Endometrium (tissue), 2 donors: ENCODE results near the gene DGCR2.
"Not testable (repeated sequence)": the region's sequence is repeated elsewhere in the genome, so short reads cannot be mapped to it uniquely, and the experiment has no call there.

Experiments used
- FAIRE-seq: peaks from 2 replicates; lab custom pipeline; 2012; peaks lifted over from hg19 to GRCh38; lab: Jason Lieb, UNC
- donor health status: control.
- donor health status: control.

Gene DGCR2

DNA sequence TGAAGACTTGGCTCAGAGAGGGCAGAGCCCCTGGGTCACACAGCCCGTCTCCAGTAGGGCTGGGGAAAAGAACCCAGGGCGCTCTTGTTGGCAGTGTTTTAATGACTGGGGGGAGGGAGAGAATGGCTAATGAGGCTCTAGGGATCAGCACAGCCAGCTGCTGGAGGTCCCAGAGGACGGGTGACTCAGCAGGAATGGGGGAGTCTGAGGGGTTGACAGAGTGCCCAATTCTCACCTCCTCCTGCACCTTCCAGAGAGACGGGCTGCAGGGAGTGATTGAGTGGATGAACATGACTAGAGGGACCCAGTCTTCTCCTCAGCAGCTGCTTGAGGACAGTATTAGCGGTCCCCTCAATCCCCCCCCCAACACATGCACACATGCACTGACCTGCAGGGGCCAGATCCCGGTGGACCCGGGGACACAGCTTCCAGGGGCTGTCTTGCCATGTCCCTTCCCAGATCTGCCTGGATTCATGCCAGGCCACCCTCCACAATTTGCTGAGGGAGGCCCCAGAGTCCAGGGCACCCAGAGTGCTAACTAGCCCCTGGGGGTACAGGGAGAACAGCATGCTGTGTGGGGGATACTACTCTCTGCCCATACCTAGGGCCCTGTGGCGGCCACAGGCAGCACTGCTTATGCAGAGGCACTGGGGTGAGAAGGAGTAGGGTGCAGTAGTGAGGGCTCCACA is 94.7 kb downstream of the DGCR2 start:
- FAIRE-seq: not testable (repeated sequence)

DNA sequence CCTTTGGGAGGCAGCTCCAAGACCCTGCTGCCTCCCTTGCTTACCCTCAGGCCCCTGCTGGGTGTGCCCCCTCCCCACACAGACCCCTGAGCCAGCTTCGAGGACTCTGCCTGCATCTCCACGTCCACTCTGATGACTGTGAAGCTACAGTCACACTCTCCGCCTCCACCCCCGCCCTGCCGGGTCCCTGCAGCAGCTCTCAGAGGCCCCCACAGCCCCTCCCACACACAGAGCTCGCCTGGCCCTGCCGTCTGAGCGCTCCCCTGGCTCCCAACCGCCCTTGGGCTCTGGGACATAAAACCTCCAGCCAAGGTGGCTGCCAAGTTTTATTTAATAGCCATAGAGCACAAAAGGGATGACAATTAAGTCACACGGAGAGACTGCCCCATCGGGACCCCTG is 96.1 kb downstream of the DGCR2 start:
- not testable (repeated sequence) for FAIRE-seq

DNA sequence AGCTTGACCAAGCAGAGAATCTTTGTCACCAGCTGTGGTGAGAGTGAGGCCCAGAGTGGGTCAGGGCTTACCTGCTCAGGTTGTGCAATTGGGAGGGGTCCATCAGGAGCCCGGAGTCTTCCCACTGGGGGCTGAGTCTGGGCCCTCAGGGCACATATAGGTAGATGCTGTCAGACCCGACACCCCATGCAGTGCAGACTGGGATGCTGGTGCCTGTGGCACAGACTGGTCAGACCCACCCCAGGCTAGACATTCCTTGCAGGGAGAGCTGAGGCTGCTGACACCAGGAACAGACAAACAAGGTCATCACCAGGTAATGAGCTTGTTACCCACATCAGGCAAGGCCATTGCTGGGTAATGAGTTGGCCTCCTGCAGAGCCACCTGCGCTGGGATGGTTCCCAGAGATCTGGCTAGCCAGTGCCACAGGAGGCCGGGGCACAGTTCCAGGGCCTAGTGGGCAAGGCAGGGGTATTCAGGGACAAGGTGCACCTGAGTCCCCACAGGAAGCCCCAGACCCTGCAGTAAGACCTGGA is 97.2 kb downstream of the DGCR2 start:
- not testable (repeated sequence) for FAIRE-seq

DNA sequence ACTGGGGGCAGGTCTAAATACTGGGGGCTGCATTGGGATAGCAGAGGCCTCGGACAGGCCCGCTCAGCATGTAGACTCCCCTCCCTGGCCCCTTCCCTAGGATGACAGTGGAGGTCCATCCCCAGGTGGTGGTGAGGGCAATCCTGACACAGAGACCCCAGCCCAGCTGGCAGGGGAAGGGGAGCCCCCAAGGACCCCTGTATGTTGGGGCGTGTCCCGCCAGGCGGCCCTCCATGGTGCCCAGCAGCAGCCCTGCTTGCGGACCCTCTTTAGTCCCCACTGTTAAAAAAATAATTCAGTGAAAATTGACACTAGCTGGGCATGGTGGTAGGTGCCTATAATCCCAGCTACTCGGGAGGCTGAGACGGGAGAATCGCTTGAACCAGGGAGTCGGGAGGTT is 98.3 kb downstream of the DGCR2 start:
- FAIRE-seq: not testable (repeated sequence)

DNA sequence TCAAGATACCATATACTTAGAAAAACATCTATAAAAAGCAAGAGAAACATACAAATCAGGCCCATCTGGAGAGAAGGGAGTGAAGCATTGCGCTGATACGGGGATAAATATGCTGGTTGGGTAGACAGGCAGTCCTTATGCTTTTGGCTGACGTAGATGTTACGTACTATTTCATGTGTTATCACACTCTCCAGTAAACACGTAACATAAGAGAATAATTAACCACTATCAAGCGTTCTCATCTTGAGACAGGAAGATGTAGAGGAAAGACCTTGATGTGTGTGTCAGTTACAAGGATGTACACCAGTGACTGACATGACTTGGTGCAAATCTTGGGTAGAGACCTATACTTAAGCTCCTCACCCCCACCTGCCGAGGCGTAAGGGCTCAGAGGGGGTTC is 99.5 kb downstream of the DGCR2 start:
- FAIRE-seq: no peak

DNA sequence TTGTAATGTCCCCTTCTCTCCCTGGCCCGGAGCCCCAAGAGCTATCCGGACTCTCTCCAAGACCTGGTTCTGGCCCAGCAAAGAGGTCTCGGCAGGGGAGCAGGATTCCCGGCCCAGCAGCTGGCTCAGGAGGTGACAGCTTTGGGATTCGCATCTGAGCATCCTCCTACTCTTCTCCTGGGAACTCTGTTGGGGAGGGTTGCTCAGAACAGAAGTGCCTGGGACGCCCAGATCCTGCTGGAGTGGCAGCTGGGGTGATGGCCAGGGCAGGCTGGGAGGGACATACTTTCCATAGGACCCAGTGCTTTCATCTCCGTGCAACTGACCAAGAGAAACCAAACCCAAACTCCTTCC is 102.6 kb downstream of the DGCR2 start:
- FAIRE-seq: no peak

DNA sequence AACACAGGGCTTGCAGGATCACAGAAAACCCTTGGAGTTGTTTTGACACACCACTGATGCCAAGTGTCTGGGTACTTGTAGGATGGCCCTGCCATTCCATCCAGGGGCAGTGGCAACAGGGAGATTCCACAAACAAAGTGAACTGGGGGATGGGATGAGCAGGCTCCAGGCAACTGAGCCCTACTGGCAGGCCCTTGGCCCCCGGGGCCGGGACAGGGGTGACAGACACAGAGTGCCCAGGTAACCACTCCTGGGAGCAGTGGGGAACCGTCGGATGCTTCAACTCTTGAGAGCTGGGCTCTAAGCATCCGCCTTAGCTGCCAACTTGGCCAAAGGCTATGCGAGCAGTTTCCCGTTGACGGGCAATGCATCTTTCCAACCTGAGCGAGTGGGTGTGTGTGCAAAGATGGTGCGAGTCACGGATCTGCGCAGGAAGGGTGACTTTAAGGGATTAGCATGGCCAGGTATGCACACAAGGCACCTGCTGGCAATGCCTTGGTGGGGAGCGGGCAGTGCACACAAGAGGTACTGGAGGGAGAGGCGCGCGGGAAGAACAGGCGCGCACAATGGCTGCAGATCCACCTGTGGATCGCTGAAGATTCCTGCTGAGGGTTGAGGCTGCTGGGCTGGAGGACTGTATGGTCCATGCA is 103.1 kb downstream of the DGCR2 start:
- no peak for FAIRE-seq

DNA sequence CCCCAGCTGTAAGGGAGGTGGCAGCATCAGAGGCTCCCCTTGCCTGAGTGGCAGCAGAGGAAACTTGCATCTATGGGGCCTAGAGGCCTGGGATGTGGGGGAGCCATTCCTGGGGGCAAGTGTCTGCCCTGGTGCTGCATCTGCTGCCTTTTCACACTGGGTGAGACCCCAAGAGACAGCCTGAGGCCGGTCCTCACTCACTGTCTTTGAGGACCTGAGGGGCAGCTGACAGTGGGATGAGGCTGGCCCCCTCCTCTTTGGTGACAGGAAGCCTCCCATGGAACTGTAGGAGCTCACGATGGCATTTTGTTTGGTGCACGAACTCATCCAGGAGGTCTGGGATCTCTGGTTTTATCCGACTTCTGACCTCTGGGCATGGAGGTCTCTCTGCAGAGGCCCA is 104.0 kb downstream of the DGCR2 start:
- FAIRE-seq: no peak

DNA sequence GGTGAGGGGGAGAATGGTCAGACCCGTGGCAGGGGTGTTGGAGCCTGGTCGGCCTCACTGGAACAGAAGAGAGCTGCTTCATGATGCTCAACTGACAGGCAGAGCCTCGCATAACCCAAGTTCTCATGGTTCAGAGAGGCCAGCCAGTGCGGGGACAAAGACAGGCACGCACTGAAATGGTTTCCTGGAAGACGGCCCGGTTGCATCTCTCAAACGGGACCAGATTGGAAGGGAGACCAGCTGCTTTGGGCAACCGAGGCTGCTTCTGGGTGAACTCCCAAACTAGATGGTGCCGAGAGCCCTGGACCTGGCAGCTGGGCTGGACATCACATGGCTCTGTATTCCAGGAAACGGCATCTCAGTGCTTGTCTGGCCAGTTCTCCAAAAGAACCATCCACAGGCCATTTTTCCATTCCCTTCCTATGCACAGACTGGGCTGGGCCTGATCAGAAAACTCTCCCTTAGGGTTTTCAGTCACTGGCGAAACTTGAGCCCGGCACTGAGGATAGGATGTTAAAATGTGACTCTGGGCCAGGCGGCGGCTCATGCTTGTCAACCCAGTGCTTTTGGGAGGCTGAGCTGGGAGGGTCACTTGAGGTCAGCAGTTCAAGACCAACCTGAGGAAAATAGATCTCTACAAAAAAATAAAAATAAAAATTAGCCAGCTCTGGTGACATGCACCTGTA is 106.0 kb downstream of the DGCR2 start:
- no peak for FAIRE-seq

DNA sequence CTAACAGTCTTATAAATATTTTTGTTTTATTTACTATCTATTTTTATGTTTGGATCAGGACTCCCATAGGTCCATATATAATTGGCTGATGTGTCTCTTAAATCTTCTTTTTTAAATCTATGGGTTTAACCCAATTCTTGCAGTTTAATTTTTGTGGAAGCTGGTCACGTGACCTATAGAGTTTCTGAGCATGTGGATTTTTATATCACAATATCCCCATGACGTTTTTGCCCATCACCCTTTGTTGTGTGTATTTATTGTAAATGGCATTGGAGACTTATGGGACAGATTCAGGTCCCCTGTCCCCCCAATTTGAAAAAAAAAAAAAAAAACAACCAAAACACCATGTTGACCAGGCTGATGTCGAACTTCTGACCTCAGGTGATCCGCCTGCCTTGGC is 107.3 kb downstream of the DGCR2 start:
- no peak for FAIRE-seq

DNA sequence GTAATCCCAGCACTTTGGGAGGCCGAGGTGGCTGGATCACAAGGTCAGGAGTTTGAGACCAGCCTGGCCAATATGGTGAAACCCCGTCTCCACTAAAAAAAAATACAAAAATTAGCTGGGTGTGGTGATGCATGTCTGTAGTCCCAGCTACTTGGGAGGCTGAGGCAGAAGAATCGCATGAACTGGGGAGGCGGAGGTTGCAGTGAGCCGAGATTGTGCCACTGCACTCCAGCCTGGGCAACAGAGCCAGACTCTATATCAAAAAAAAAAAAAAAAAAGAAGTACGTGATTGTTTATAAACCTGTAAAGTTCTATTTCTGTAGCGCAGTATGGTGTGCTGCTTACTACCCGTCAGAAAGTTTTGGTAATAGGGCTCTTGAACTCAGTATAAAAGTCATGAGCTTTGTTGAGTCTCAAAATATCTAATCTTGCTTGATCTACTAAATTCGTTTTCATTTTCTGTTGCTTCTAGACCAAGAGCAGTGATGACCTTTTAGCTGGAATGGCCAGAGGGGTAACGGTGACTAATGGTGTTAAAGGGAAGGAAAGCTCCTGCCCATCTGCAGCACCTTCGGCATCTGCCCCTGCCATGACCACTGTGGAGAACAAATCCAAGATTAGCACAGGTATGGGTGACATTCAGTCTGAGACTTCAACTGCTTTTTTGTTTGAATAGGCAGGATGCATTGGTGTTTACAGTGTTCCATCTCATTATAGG is 108.2 kb downstream of the DGCR2 start:
- not testable (repeated sequence) for FAIRE-seq

DNA sequence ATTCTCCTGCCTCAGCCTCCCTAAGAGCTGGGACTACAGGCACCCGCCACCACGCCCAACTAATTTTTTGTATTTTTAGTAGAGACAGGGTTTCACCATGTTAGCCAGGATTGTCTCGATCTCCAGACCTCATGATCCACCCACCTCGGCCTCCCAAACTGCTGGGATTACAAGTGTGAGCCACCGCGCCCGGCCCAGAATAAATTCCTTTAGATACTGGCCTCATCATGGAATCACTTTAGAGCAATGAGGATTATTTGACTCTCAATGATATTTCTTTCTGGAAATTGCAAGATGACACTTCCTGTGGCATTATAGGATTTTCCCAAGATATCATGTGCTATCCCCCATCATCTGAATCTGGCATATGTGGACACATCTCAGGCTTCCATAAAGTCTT is 108.8 kb downstream of the DGCR2 start:
- not testable (repeated sequence) for FAIRE-seq

DNA sequence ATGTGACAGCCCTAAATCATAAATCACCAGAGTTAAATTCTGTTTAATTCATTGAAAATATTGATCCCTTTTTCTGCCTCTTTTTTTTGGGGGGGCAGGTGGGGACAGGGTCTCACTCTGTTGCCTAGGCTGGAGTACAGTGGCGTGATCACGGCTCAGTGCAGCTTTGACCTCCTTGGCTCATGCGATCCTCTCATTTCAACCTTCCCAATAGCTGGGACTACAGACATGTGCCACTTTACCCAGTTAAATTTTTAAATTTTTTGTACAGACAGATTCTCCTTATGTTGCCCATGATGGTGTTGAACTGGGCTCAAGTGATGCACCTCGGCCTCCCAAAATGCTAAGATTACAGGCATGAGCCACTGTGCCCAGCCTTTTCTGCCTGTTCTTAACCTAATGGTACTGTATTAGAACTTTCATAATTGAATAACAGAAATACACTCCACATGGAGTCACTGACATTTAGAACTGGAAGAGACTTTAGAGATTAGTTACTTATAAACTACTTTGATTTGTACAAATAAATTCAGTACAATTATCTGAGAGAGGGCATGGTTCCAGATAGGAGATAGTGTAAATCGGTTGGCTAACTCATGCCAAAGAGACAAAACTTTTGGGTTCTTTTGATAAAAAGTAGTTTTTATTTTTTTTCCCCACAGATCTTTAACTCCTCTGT is 109.8 kb downstream of the DGCR2 start:
- FAIRE-seq: no peak

DNA sequence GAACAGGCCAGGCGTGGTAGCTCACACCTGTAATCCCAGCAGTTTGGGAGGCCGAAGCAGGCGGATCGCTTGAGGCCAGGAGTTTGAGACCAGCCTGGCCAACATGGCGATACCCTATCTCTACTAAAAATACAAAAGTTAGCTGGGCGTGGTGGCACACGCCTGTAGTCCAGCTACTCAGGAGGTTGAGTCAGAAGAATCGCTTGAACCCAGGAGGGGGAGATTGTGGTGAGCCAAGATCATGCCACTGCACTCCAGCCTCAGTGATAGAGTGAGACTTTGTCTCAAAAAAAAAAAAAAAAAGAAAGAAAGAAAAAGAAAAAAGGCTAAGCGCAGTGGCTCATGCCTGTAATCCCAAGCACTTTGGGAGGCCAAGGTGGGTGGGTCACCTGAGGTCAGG is 110.6 kb downstream of the DGCR2 start:
- FAIRE-seq: not testable (repeated sequence)

DNA sequence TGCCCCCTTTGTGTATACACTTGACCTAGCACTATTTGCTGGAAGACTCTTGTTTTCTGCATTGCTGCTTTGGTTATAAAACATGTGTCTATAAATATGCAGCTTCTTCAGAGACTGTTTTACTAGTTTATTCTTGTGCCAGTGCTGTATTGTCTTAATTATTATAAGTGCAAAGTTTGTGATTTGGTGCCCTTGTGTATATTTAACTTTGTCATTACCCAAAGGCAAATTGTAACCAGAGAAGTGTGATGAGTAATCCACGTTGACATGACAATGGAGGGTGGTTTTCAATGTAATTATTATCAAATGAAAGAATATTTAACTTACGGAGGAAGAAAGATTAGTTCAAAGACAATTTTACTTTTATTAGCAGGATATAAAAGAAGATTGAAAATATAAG is 111.1 kb downstream of the DGCR2 start:
- no peak for FAIRE-seq

DNA sequence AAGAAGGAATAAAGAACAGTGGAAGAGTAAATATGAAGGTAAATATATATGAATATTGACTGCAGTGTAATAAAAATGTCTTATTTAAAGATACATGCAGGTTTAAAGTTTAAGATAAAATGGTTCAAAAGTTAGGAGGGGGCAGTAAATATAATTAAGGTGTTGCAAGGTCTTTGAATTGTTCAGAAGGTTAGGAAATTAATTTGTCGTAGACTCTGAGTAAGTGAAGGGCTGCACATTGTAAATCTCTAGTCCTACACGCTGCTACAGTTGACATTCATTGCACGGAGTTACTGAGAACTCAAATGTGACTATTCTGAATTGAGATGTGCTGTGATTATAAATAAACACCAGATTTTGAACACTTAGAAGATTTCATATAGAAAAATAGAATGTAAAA is 116.3 kb downstream of the DGCR2 start:
- no peak for FAIRE-seq

DNA sequence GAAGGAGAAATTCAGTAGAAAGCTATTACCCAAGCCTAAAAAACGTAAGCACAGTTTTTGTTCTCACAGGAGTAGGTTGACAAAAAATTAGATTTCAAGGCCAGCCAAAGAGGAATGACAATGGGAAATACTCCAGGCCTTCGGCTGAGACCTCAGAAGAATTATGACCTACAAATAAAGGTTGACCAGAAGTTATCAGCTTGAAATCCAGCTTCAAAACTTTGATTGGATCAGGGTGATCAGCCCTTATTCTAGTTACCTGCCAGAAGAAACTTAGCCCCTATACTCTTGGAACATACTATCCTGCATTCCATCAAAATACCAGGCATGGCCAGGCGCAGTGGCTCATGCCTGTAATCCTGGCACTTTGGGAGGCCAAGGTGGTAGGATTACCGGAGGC is 117.7 kb downstream of the DGCR2 start:
- no peak for FAIRE-seq

DNA sequence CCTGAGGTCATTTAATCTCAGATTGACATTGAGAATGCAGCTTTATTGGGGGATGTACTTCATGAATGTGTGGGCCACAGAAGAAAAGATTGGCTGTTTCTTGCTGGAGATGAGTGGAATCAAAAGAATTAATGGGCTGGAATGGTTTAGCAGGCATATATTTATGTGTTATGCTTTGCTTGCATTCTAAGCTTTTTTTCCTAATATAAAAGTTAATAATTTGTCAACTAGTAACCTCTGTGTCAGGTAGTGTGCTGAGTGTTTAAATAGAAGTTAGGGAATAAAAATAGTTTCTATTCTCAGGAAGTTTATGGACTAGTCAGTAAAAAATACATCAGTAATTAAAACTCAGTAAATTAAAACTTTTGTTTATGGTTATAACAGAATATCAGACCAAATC is 118.7 kb downstream of the DGCR2 start:
- no peak for FAIRE-seq

DNA sequence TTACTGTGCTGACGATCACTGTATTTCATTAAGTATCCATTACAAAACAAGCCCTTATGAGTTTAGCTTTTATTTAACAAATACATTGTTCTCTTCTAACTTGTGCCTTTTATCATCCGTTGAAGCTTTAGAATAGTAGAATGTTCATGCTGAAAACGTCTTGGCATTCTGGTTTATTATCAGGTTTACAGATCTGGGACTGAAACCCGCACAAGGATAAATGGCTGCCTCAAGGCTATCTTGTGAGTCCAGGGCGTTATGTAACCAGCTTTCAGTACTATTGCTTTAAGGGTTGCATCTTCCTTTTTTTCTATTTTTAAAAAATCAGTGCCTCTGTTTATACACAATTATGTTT is 119.6 kb downstream of the DGCR2 start:
- FAIRE-seq: no peak

DNA sequence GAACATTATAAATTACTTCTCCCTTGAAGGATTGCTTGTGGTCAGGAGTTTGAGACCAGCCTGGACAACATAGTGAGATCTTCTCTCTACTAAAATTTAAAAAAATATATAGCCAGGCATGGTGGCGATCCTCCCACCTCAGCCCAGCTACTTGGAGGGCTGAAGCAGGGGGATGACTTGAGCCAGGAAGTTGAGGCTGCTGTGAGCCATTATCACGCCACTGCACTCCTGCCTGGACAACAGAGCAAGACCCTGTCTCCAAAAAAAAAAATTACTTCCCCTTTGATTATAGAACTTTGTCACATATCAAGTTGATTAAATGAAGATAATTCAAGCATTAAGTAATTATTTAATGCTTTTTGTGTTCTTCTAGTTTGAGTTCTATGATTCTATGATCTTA is 121.0 kb downstream of the DGCR2 start:
- FAIRE-seq: no peak

DNA sequence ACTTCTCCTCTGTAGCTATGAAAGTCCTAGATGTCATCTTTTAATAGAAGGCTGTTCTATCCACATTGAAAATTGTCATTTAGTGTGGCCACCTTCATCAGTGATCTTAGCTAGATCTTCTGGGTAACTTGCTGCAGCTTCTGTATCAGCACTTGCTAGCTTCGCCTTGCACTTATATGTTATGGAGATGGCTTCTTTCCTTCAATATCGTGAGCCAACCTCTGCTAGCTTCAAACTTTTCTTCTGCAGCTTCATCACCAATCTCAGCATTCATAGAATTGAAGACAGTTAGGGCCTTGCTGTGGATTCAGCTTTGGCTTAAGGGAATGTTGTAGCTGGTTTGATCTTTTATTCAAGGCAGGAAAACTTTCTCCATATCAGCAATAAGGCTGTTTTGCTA is 122.1 kb downstream of the DGCR2 start:
- not testable (repeated sequence) for FAIRE-seq

DNA sequence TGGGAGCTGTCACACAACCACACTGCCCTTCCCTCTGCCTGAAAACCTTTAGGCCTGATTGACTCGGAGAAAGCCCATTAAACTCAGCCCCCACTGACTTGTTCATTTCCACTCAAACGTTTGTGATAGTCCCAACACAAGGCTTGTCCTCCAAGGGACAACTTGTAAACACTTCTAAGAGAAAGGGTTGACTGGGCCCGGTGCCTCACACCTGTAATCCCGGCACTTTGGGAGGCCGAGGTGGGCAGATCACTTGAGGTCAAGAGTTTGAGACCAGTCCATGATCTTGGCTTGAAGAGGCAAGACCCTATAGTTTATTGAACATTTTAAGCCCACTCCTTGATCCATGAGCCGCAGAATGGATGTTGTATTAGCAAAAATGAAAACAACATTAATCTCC is 122.8 kb downstream of the DGCR2 start:
- FAIRE-seq: no peak
